Uterus (tissue), 4 donors: ENCODE data around the gene EPHB2. TPM values are rescaled to one million over a fixed set of nuclear protein-coding genes. Genes with fewer than 3 reads are reported as not detected.
"Not testable (repeated sequence)": the region's sequence is repeated elsewhere in the genome, so short reads cannot be mapped to it uniquely, and the experiment has no call there.

Source experiments
- DNase-seq, 2 donors: peaks; one replicate each; pipeline ENCODE4 v3.0.0-alpha.2; 2019 to 2020
- H3K27ac ChIP-seq, 2 donors: fragments of 200-600 bp; sonication (generic); 1 replicate in 1 of 2; 2 replicates in 1 of 2; pipeline ENCODE4 v1.5.1; 2016 to 2018
- H3K27me3 ChIP-seq, 2 donors: fragments of 200-600 bp; sonication (generic); one replicate each; pipeline ENCODE4 v1.5.1; 2018 to 2019; ENCODE audit warnings: control low read depth in 1 of 2
- H3K36me3 ChIP-seq, 2 donors: fragments of 200-600 bp; sonication (generic); one replicate each; pipeline ENCODE4 v1.5.1; 2019; ENCODE audit warnings: control low read depth in 1 of 2
- H3K4me1 ChIP-seq, 2 donors: fragments of 200-600 bp; sonication (generic); one replicate each; pipeline ENCODE4 v1.5.1; 2018 to 2019; ENCODE audit warnings: control low read depth in 1 of 2
- H3K4me3 ChIP-seq, 2 donors: fragments of 200-600 bp; sonication (generic); 1 replicate in 1 of 2; 2 replicates in 1 of 2; pipeline ENCODE4 v1.5.1; 2018 to 2019; ENCODE audit warnings: mild to moderate bottlenecking in 1 of 2
- H3K9me3 ChIP-seq, 2 donors: fragments of 200-600 bp; sonication (generic); one replicate each; pipeline ENCODE4 v1.5.1; 2019; ENCODE audit warnings: control low read depth in 1 of 2
- CTCF ChIP-seq, 4 experiments: fragments of 200-600 bp in 2 of 4; fragments of 450-650 bp in 2 of 4; sonication (generic) in 2 of 4; IDR thresholded peaks; one replicate each; pipeline ENCODE4 v1.5.1; 2016 to 2019; ENCODE audit warnings: antibody characterized with exemption in 4 of 4, mild to moderate bottlenecking in 2 of 4, moderate library complexity in 1 of 4
- POLR2A ChIP-seq, 2 donors: fragments of 450-650 bp; IDR thresholded peaks; one replicate each; pipeline ENCODE4 v1.6.1; 2016; ENCODE audit warnings: antibody characterized with exemption in 2 of 2, mild to moderate bottlenecking in 1 of 2, moderate library complexity in 1 of 2
- intact Hi-C: fragments of 100-400 bp; cut with DNase I; formaldehyde crosslinking; loops from one replicate; pipeline ENCODE4 v1.15.1; 2023; ENCODE audit warnings: low total_unique reads
- total RNA-seq, 4 donors: library from RNA; depleted of rRNA in 3 of 4; stranded (reverse); fragments of >200 nt in 3 of 4; gene quantifications; one replicate each; pipeline versions ENCODE4 v1.1.0 to v1.2.4, GENCODE V29; 2014 to 2023
- donor health status: DM: yes; HTN: yes; CAD: no.

EPHB2 gene
- total RNA-seq, 4 donors from 2014 or later, result under 0.01 to 49.6 (median 2.2) TPM

- H3K4me3 ChIP-seq, result no peak overlapping the region
- H3K9me3 ChIP-seq, result no peaks in the 10 kb centered on the region
- DNase-seq, result no peak
- intact Hi-C loops, result no loop called here
- H3K4me1 ChIP-seq, result no peaks in the 10 kb centered on the region
- H3K27ac ChIP-seq, result no peak overlapping the region
- H3K36me3 ChIP-seq, result no peaks in the 10 kb centered on the region
- TF ChIP-seq POLR2A (IDR thresholded peaks at IDR 0.05) (no peak), CTCF (IDR thresholded peaks at IDR 0.05) (no peak)
- no peaks in the 10 kb centered on the region for H3K27me3 ChIP-seq
Observed at GRCh38 chr1:22944346-22945055, 233.9 kb downstream of the EPHB2 start.

- H3K9me3 ChIP-seq, H3K4me3 ChIP-seq, intact Hi-C loops, DNase-seq, H3K4me1 ChIP-seq, H3K36me3 ChIP-seq, H3K27me3 ChIP-seq, H3K27ac ChIP-seq: not testable (repeated sequence)
Observed at GRCh38 chr1:22945171-22945570, 234.5 kb downstream of the EPHB2 start.

DNA sequence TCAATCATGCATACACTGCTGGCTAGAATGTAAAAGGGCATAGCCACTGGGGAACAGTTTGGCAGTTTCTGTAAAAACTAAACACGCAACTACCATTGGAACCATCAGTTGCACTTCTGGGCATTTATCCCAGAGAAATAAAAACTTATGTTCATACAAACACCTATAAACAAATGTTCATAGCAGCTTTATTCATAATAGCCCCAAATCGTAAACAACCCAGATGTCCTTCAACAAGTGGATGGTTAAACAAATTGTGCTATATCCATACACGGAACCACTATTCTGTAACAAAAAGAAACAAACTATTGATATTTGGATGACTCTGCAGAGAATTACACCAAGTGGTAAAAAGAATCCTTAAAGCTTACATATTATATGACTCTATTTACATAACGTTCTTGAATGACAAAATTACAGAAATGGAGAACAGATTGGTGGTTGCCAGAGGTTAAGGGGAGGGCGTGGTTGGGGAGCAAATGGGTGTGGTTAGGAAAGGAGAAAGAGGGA is 239.2 kb downstream of the EPHB2 start:
- H3K4me3 ChIP-seq, result no peak overlapping the region
- intact Hi-C loops, result no loop called here
- H3K36me3 ChIP-seq, result no peaks in the 10 kb centered on the region
- DNase-seq, result no peak
- no peak overlapping the region for H3K27ac ChIP-seq
- TF ChIP-seq POLR2A (IDR thresholded peaks at IDR 0.05) (no peak), CTCF (IDR thresholded peaks at IDR 0.05) (no peak)
- no peaks in the 10 kb centered on the region for H3K4me1 ChIP-seq
- no peaks in the 10 kb centered on the region for H3K27me3 ChIP-seq
- no peaks in the 10 kb centered on the region for H3K9me3 ChIP-seq

GRCh38 chr1:22951796-22952195 is 241.2 kb downstream of the EPHB2 start:
- no peaks in the 10 kb centered on the region for H3K4me1 ChIP-seq
- no peak for TF ChIP-seq POLR2A (IDR thresholded peaks at IDR 0.05)
- no peak for TF ChIP-seq CTCF (IDR thresholded peaks at IDR 0.05)
- DNase-seq, result no peak
- intact Hi-C loops, result no loop called here
- H3K4me3 ChIP-seq, result no peak overlapping the region
- no peaks in the 10 kb centered on the region for H3K9me3 ChIP-seq
- H3K27me3 ChIP-seq, result no peaks in the 10 kb centered on the region
- no peak overlapping the region for H3K27ac ChIP-seq
- H3K36me3 ChIP-seq, result no peaks in the 10 kb centered on the region

GRCh38 chr1:22952694-22953056 is 242.0 kb downstream of the EPHB2 start:
- H3K36me3 ChIP-seq, result no peaks in the 10 kb centered on the region
- H3K4me3 ChIP-seq, result no peak overlapping the region
- H3K4me1 ChIP-seq, result no peaks in the 10 kb centered on the region
- intact Hi-C loops, result no loop called here
- H3K27me3 ChIP-seq, result no peaks in the 10 kb centered on the region
- no peak for DNase-seq
- no peak for TF ChIP-seq CTCF (IDR thresholded peaks at IDR 0.05)
- TF ChIP-seq POLR2A (IDR thresholded peaks at IDR 0.05), result no peak
- no peaks in the 10 kb centered on the region for H3K9me3 ChIP-seq
- H3K27ac ChIP-seq, result no peak overlapping the region
